IMR-90 (cell line): ENCODE results near the gene RUSC1.

ENCODE experiments used
- MXI1 ChIP-seq: IDR thresholded peaks from 2 replicates; pipeline ENCODE4 v1.6.1; 2012; ENCODE audit warnings: low read depth, mild to moderate bottlenecking, low read length, moderate library complexity, borderline replicate concordance
- TF ChIP-seq, protein P1 (sequence below): conservative IDR thresholded peaks from 2 replicates; pipeline ENCODE4 v1.5.1; 2012; ENCODE audit warnings: mild to moderate bottlenecking, low read depth, low read length, improper control_type of control experiment

GRCh38 chr1:155278689-155279160 lies 42.0 kb upstream of the RUSC1 start:
- TF ChIP-seq, protein P1, sequence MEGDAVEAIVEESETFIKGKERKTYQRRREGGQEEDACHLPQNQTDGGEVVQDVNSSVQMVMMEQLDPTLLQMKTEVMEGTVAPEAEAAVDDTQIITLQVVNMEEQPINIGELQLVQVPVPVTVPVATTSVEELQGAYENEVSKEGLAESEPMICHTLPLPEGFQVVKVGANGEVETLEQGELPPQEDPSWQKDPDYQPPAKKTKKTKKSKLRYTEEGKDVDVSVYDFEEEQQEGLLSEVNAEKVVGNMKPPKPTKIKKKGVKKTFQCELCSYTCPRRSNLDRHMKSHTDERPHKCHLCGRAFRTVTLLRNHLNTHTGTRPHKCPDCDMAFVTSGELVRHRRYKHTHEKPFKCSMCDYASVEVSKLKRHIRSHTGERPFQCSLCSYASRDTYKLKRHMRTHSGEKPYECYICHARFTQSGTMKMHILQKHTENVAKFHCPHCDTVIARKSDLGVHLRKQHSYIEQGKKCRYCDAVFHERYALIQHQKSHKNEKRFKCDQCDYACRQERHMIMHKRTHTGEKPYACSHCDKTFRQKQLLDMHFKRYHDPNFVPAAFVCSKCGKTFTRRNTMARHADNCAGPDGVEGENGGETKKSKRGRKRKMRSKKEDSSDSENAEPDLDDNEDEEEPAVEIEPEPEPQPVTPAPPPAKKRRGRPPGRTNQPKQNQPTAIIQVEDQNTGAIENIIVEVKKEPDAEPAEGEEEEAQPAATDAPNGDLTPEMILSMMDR = no peak
- no peak for TF ChIP-seq MXI1
